NK-92 (cell line): ENCODE measurements around the gene SQSTM1.

Experiments used
- DNase-seq: peaks from one replicate; lab custom pipeline; 2025; ENCODE audit not compliant: unreplicated experiment; lab: John Stamatoyannopoulos, UW

Gene SQSTM1

DNA sequence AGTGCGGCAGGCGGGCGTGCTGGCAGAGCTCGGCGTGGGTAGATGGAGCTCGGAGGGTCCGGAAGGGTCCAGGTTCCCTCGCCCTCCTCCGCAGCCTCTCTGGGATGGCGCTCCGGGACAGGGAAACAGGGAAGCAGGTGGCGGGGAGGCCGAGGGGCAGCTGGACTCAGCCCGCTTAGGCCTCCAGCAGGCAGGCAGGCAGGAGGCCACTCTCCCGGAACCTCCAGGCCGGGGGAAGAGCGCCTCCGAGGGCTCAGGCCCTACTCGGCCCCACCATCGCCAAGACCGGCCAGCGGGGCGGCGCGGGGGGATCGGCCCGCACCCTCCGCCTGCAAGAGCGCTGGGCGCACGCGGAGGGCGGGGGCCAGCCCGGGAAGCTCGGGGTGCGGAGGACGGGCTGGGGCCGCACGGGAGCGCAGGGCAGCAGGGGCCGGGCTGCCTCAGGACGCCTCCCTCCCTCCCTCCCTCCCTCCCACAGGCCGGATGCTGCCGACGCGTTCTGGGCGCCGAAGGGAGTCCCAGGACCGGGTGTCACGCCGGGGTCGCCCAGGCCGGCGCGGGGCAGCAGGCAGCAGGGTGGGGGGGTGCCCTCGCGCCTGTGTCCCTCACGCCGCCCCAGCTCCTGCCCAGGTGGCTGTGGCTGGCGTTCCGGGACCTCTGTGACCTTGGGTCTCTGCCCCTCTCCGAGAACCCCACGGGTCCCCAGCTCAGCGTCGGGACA is 15.0 kb upstream of the SQSTM1 start:
- no peak for DNase-seq

DNA sequence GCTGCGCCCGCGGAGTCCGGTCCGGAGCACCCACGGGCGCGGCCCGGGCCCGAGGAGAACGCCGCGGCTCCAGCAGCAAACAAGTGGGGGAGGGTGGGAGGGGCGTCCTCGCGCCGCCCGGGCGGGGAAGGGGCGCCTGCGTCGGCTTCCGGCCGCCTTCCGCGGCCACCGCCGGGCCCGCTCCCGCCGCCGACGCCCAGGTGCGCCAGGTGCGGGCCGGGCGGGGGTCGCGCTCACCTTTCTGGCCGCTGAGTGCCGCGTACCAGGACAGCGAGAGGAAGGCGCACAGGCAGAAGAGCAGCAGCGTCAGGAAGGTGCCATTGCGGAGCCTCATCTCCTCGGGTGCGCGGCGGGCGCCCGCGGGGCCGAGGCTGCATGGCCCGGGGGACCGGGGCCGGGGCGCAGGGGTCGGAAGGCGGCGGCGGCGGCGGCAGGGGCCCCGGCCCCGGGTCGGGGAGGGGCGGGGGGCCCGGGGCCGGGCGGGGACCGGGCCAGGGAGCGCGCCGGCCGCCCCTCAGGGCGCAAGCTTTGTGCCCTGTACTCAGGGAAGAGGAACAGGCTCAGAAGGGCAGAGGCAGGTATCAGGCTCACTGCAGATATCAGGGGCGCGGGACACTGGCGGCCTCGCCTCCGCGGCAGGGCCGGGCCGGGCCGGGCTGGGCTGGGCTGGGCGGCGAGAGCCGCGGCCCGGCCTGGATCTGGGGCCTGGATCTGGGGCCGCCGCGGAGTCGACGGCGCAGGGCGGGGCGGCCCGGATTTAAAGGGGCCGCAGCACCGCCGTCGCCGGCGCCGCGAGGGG is 14.3 kb upstream of the SQSTM1 start, which contains the start of gene MGAT4B:
TSS of gene MGAT4B (minus strand) at position 617 of the 799 bp plus-strand sequence. CDS start at position 334, 283 bp downstream.
- DNase-seq: no peak

GRCh38 chr5:179812135-179812825 is 8.4 kb upstream of the SQSTM1 start:
- no peak for DNase-seq

DNA sequence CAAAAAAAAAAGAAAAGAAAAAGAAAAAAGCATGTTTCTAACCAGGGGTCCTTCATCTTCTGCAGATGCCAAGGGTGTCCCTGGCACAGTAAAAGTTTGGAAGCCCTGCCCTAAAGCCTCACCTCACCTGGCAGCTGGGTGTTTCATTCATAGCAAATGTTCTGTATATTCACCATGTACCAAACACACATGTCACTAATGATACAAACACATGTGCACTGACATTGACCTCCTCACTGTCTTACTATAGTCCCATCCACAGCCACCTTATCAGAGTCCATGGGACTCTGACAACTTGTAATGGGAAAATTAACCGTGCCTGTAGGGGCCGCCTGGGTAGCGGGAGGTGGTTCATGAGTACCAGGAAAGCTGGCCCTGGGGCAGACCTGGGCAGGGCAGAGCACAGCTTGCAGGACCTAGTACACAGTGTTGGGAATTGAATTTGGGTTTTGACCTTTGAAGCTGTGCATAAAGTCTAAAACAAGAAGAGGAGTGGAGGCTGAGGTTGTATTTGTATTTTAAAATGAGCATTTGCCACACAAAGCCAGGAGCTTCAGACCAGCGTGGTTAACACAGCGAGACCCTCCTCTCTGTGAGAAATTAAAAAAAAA is 7.6 kb upstream of the SQSTM1 start:
- no peak for DNase-seq

DNA sequence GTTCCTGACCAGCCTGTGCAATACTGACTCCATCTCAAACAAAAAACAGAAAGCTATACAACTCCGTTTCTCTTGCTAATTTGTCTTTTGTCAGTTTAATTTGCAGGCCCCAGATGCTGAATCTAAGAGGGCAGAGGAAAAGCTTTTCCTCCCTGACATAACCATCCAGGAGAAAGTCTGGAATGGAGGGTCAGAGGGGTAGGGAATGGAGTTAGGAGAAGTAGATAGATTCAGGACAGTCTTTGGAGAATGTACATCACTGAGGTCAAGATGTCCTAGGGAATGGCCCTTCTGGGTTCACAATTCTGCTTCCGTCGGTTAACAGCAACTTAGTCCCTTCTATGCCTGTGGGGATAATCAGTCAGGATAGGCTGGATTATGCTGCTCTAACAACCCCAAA is 6.6 kb upstream of the SQSTM1 start:
- DNase-seq: no peak

- DNase-seq: no peak
Observed at GRCh38 chr5:179815491-179816249, 5.0 kb upstream of the SQSTM1 start.

DNA sequence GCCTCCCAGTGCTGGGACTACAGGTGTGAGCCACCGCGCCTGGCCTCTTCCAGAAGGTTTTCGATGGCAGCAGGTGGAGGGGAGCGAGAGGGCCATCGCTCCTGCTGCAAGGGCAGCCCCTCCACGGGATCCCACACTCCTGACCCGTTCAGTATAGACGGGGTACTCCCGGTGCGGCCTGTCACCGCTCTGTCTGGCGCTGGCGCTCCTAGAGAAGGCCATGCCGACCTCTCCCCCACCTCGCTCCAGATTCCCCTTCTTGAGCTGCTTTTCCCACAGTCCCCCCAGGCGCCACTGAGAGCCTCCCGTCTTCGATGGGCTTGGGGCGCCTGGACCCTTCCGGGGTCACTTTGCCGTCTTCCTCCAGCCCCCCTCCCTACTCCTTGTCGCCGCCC is 4.3 kb upstream of the SQSTM1 start:
- DNase-seq: no peak

DNA sequence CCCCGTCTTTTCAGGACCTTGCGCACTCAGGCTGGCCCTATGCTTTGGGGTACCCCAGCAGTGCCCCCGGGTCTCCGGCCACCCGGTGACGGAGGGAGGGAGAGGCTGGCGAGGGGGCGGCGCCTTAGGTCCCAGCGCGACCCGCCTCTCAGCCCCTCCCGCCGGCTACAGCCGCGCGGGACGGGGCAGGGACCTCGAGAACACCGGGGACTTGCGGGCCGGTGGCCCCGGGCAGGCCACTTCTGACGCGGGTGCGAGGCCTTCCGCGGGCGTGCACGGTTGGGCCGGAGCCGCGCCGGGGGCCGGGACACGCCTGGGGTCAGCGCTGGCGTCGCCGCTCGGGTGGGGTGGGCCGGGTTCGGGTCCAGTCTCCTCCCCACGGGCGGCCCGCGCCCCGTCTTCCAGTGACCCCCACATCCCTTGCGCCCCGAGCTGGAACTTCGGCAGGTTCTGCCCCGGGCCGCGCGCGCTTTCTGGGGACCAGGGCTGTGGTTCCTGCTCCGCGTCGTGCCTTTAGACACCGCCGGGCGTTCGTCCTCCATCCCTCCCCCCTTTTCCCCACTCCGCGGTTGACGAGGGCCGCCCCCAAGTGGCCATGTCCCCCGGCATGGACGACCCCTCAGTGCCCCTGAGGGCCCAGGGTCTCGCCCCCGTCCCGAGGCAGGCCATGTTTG is 3.8 kb upstream of the SQSTM1 start:
- no peak for DNase-seq

DNA sequence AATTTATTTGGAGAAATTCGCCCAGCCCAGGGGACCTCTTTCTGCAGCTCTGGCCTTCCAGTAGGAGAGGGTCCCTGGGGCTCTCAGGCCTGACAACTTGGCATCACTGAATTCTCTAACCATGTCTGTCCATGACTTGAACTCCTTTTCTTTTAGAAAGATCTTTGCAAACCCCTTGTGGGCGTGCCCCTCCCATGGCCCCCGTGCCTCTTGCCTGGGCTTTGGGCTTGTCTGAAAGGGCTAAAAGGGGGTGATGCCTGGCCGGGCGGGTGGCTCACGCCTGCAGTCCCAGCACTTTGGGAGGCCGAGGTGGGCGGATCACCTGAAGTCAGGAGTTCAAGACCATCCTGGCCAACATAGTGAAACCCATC is 3.2 kb upstream of the SQSTM1 start:
- no peak for DNase-seq

GRCh38 chr5:179817890-179818745 is 2.6 kb upstream of the SQSTM1 start:
- no peak for DNase-seq

GRCh38 chr5:179818746-179819295 is 1.9 kb upstream of the SQSTM1 start:
- no peak for DNase-seq

DNA sequence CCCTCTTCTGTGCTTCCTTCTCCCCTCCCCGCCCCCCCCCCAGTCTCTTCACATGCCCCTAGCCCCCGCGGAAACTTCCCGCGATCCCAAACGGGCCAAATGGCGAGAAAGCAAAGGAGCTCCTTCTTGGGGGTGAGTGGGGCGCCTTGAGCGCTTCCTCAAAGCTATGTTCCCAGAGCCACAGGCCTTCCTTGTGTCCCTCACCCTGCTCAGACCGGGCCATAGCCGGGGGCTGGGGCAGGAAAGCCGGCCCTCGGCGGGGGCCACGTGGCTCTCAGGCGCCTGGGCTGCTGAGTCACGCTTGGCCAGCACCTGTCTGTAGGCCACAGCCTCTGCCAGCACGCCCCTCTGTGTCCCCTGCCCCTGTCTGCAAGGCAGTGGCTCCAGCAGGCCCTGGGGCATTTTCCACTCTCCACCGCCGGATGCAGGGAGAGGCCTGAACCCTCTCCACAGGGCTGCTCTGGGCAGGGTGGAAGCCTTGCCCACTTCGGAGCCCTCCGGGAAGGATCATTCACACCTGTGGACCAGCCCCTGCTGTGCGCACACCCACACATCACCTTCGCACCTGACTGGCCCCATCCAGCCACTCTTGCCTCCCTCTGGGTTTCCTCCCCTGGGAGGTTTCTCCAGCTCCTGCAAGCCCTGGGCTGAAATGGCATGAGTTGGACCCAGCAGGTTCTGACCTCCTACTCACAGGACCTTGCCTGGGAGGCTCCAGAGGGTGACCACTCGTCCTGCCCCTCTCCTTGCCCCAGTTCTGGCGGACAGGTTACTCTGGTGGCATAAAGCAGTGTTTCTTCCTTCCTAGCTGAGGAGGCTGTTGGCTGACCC is 1.2 kb upstream of the SQSTM1 start:
- no peak for DNase-seq

- DNase-seq: no peak
Observed at GRCh38 chr5:179820127-179820482, 600 bp upstream of the SQSTM1 start.

- DNase-seq: no peak
Observed at GRCh38 chr5:179821298-179822058, 773 bp downstream of the SQSTM1 start.

GRCh38 chr5:179822059-179822432 is 1.3 kb downstream of the SQSTM1 start:
- no peak for DNase-seq

DNA sequence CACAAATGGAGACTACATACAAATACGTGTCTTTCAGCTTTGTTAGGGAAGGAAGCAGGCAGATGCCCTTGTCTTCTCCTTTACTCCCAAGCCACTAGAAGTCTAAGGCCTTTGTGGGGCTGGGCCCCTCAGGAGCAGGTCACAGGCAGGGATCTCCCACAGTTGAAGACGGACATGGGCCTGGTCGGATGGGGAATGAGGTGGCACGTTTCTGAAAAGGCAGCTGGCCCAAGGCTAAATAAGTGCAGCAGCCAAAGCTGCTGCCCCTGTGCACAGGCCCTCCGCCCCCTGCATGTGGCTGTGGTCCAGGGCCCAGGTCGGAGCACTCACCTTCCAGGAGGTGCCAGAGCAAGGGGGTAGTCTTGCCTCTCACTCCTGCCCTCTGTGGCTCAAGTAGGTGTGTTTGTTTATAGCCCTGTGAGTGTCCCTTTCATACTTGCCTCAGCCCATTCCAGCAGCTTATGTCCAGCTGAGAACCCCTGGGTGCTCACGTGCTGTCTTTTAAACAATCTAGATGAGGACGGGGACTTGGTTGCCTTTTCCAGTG is 1.8 kb downstream of the SQSTM1 start:
- DNase-seq: no peak
